Erythroblast (primary cell): ENCODE results near the gene B4GALNT4.

Source experiments
- GATA1 ChIP-seq: IDR thresholded peaks from 2 replicates; pipeline ENCODE4 v1.6.1; 2011; ENCODE audit warnings: low read depth, mild to moderate bottlenecking, control low read depth, low read length, moderate library complexity
- POLR2A ChIP-seq: IDR thresholded peaks from 2 replicates; pipeline ENCODE4 v1.6.1; 2011; ENCODE audit warnings: mild to moderate bottlenecking, low read length

GRCh38 chr11:396948-397548 lies 27.7 kb downstream of the B4GALNT4 start:
- no peak for TF ChIP-seq POLR2A
- no peak for TF ChIP-seq GATA1
